ENCODE data around the gene LY86. TPM values are rescaled to one million over a fixed set of nuclear protein-coding genes. Genes with fewer than 3 reads are reported as not detected.

Gene LY86
- polyA plus RNA-seq: 10 to 100 TPM in 2 of 3 donors, 1 to 10 TPM in 1; 3.2 to 26.3 (median 17.1) TPM

DNA sequence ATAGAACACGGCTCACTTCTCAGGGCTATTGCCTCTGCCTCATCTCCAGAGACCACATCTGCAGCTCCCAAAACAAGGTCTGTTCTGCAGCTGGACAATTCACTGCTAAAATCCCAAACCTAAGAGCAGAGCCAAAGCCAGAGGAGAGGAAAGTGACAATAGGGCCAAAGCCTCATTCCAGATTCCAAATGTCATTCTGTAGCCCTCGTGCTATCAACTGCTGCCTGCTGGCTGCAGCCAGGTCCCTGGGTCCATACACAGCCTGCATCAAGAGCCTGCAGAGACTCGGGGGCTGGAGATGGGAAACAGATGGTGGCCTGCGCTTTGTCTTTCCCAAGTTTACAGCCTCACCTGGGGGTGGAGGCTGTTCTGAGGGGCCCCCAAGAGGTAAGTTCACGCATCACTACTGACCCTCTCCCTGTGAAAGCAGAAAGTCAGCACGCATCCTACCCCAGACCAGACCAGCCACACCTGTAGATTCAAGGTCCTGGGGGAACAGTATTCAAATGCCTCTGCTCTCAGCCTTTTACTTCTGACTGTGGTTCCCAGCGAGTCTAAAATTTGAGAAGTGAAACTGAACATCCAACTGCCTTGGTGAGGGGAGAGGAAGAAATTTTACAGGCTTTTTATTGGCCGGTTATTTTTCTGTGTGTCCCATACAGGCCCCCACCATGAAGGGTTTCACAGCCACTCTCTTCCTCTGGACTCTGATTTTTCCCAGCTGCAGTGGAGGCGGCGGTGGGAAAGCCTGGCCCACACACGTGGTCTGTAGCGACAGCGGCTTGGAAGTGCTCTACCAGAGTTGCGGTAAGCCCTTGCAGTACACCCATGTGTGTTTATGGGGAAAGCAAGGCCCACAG, at the start of gene LY86:
Gene LY86 (plus strand): TSS at position 657 of the 860 bp plus-strand sequence. CDS start 15 bp downstream, at position 672.
- peaks cover 0 to 6% (median 5%) of the 10 kb centered on the region in 3 donors for H3K27me3 Mint-ChIP-seq (ENCODE audit: low read depth in 3 of 3)
- peak within 1 kb of the TSS in 4 of 5 donors; percentile 40 to 59 (median 56) for H3K4me3 Mint-ChIP-seq
- no peaks in the 10 kb centered on the region for H3K9me3 Mint-ChIP-seq
- H3K27ac Mint-ChIP-seq: peak within 1 kb of the TSS in 5 of 6 donors; percentile 45 to 82 (median 61)
- H3K36me3 Mint-ChIP-seq: no peaks in the 10 kb centered on the region
- DNase-seq: no peak
- H3K4me1 Mint-ChIP-seq: peaks cover 35 to 59% of the 10 kb centered on the region in 2 donors

DNA sequence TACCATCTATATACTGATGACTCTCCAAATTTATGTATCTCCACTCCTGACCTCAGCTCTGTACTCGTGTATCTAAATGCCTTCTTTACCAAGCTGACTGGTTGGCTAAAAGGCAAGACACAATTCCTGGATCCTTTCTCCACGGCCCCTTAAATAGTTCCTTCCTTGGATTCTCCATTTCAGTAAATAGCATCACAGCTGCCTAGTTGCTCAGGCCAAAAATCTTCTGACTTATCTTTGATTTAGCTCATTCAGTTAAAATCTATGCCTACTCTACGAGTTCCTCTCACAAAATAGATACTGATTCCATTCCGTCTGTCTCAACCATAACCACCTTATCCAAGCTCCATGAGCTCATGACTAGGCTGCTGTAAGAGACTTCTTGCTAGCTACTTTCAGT, 49.5 kb upstream of the LY86 start:
- peaks cover 0 to 6% of the 10 kb centered on the region in 2 donors for H3K4me1 Mint-ChIP-seq
- no peaks in the 10 kb centered on the region for H3K36me3 Mint-ChIP-seq
- H3K4me3 Mint-ChIP-seq: no peak overlapping the region
- no peak for DNase-seq
- no peak overlapping the region for H3K27ac Mint-ChIP-seq
- H3K9me3 Mint-ChIP-seq: peaks cover 0 to 7% (median 0%) of the 10 kb centered on the region in 6 donors
- H3K27me3 Mint-ChIP-seq (ENCODE audit: low read depth in 3 of 3): peaks cover 12 to 20% (median 14%) of the 10 kb centered on the region in 3 donors

DNA sequence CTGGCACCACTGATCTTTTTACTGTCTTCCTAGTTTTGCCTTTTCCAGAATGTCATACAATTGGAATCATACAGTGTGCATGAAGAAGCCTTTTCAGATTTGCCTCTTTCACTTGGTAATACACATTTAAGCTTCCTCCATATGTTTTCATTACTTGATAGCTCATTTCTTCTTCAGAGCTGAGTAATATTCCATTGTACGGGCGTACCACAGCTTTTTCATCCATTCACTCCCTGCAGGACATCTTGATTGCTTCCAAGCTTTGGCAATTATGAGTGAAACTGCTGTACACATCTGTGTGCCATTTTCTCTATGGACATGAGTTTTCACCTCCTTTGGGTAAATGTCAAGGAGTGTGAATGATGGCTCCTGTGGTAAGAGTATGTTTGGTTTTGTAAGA, 46.2 kb upstream of the LY86 start:
- Mint-ChIP-seq H3K27me3 (ENCODE audit: low read depth in 3 of 3) (peaks cover 20 to 25% (median 24%) of the 10 kb centered on the region in 3 donors), H3K4me3 (no peak overlapping the region), H3K27ac (no peak overlapping the region), H3K9me3 (peaks cover 0 to 5% (median 0%) of the 10 kb centered on the region in 6 donors), H3K36me3 (no peaks in the 10 kb centered on the region), H3K4me1 (peaks cover 4 to 12% of the 10 kb centered on the region in 2 donors)
- DNase-seq: no peak

DNA sequence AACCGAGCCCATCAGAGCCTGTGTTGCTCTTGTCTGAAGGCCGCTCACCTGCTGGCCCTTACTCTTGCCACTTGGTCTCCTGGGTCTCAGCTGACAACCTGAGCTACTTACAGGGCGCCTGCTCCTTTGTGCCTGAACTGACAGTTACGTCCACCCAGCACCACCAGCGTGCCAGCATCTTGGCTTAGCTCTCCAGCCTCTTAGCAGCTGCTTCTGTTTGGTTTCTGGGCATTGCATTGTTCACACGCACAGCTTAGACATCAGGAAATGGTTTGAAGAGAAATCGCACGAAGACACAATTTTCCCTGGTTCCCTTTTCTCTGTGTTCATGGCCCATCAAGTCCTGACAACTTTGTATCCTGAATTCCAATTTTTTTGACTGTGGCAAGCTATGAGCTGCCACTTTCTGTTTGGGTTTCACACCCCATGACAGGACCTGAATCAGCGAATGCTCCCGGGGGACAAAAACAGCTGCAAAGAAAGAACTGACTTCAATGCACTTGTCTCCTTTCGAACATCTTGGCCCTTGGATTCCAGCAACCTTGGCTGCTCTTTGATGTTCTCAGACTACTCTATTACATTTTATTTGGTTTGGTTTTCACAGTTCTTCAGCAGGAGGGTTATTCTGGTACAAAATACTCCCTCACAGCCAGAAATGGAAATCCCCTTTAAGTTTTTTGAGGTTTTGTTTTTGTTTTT, 45.2 kb upstream of the LY86 start:
- no peak overlapping the region for H3K27ac Mint-ChIP-seq
- no peaks in the 10 kb centered on the region for H3K36me3 Mint-ChIP-seq
- no peak for DNase-seq
- peaks cover 0 to 5% (median 0%) of the 10 kb centered on the region in 6 donors for H3K9me3 Mint-ChIP-seq
- no peak overlapping the region for H3K4me3 Mint-ChIP-seq
- peaks cover 4 to 12% of the 10 kb centered on the region in 2 donors for H3K4me1 Mint-ChIP-seq
- H3K27me3 Mint-ChIP-seq (ENCODE audit: low read depth in 3 of 3): peaks cover 22 to 31% (median 31%) of the 10 kb centered on the region in 3 donors

GRCh38 chr6:6545616-6546317, 42.8 kb upstream of the LY86 start:
- no peaks in the 10 kb centered on the region for H3K36me3 Mint-ChIP-seq
- H3K27me3 Mint-ChIP-seq (ENCODE audit: low read depth in 3 of 3): peaks cover 24 to 31% (median 26%) of the 10 kb centered on the region in 3 donors
- H3K27ac Mint-ChIP-seq: no peak overlapping the region
- peaks cover 4 to 12% of the 10 kb centered on the region in 2 donors for H3K4me1 Mint-ChIP-seq
- peaks cover 0 to 2% (median 0%) of the 10 kb centered on the region in 6 donors for H3K9me3 Mint-ChIP-seq
- DNase-seq: no peak
- peak overlapping the region in 2 of 5 donors; percentile 27 to 41 for H3K4me3 Mint-ChIP-seq

DNA sequence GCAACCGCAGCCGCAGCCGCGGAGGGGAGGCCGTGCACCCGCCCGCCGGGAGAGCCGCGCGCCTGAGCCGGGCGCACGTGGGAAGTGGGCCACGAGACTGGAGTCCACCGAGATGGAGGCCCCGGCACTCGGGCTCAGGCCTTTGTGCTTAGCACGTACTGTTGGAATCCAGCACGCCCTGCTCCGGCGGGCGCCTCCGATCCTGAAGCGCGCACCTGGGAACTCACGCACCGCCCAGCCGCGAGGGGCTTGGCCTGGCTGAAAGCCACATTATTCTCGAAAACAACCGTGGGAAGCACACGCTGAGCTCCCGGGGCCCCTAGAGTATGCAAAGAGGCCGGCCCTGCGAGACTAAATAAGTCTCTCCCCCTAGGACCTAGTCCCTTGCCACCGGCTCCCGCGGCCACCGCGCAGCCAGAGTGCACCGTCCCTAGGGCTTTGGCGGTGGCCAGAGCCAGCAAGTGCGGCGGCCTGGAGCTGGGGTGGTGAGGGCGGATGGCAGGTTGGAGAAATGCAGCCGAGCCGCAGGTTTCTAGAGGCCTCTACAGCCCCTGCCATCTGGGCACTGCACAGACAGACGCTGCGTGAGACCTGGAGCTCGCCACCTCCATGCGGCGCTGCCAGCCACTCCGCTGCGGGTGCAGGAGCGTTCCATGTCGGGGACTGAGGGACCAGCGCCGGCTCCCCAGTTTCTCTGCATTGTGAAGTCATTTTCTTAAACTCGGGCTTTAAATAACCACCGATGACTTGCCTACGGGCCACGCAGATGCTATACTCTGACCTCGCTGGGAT, 42.0 kb upstream of the LY86 start:
- H3K36me3 Mint-ChIP-seq: no peaks in the 10 kb centered on the region
- peak in 2 of 3 donors; percentile 8 to 16 for DNase-seq

DNA sequence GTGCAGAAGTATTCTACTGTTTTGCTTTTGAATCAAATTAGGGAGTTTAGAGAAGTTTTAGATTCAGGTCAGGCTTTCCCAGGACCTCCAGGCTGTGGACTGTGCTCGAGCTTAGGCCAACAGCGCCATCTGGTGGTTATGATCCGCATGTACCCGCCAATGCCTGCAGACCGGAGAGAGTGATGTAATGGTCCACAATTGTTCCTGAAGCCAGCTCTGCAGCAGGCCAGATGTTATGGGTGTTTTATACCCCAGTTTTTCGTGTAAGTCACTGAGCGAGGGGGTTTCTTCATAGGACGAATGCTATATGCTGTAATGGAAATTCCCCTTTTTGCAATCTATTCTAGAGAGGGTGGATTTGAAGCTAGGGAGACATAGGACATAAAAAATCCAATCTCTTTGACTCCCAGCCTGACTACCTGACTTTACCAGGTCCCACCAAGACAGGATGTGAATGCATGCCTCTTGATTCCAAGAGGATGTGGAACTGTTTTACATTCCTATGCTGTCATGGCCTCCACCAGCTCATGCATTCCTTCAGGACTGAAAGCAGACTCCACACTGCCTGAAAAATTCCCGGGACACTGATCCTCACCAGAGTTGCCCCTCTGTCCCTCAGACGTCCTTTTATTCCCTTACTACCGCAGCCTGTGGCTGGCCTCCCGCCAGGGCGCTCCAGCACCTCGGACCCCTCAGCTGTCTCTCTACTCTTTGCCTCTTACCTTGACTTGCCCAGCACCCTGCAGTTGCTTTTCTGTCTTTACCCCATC, 41.2 kb upstream of the LY86 start:
- Mint-ChIP-seq H3K4me3 (peak overlapping the region; percentile 66 to 82 (median 67)), H3K36me3 (no peaks in the 10 kb centered on the region), H3K4me1 (peaks cover 4 to 12% of the 10 kb centered on the region in 2 donors), H3K9me3 (peaks cover 0 to 2% (median 0%) of the 10 kb centered on the region in 6 donors), H3K27ac (no peak overlapping the region), H3K27me3 (ENCODE audit: low read depth in 3 of 3) (peaks cover 21 to 31% (median 21%) of the 10 kb centered on the region in 3 donors)
- DNase-seq: peak; percentile 66 to 73 (median 69)

More for the DNA sequence above, 42.0 kb upstream of the LY86 start:
- Mint-ChIP-seq H3K27me3 (ENCODE audit: low read depth in 3 of 3) (peaks cover 21 to 31% (median 26%) of the 10 kb centered on the region in 3 donors), H3K9me3 (peaks cover 0 to 2% (median 0%) of the 10 kb centered on the region in 6 donors), H3K4me3 (peak overlapping the region; percentile 66 to 82 (median 67)), H3K4me1 (peaks cover 4 to 12% of the 10 kb centered on the region in 2 donors), H3K27ac (no peak overlapping the region)

DNA sequence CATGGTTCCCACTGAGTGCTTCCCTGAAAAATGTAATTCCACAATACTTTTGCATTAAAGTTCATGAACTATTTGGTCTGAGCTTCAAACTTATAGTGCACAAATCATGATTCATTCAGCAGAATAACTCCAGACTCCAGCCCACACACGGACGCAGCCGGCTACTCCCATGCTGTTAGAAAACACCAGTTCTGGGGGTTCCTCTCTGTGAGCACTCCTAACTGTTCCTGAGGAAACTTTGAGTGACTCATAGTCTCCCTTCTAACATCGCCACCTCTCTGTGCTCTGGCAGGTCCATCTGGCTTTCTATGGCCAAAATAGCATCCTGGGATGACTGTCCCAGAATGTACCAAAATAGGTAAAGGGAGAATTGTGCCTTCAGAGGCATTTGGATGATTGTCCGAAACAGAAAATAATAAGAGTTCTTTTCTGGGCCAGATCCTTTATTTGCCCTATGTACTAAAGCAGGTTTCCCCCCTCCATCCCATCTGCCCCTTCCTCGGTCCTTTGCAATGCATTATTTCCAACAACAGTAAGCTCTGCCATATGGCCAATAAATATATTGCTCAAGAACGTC, 32.3 kb upstream of the LY86 start:
- Mint-ChIP-seq H3K27ac (no peak overlapping the region), H3K9me3 (no peaks in the 10 kb centered on the region), H3K27me3 (ENCODE audit: low read depth in 3 of 3) (peaks cover 2 to 8% (median 2%) of the 10 kb centered on the region in 3 donors), H3K4me1 (no peaks in the 10 kb centered on the region), H3K36me3 (no peaks in the 10 kb centered on the region), H3K4me3 (no peak overlapping the region)
- no peak for DNase-seq

DNA sequence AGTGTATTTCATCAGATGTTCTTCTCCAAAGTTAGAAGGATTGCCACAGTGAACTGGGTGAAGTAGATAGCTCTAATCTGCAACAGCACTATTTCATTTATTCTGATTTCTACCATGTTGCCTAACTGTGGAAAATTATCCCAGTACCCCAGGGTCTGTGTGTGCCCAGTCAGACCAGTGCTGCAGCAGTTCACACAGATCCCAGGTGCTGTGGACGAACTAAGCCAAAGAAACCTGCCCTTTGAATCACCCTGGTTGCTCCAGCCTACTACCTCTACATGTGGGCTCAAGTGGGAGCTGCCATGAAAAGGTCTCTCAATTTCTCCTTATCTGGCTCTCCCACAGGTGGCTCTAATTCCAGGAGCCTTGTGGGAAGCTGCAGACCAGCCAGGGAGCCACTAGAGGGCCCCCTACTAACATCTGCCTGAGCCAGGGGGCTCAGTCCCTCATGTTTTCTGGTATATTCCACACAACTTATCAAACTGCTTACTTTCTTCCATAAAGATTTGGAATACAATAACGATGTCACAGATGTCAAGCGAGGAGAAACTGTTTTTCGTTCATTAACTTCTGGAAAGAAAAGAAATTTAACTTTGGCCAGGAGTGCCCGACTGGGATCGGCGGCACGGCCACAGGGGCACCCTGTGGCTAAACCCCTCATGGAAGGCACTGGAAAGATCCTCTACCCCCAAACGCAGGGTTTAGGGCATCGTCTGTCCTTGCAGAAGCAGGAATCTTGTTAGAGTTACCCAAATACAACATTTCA, 31.6 kb upstream of the LY86 start:
- no peaks in the 10 kb centered on the region for H3K36me3 Mint-ChIP-seq
- H3K27ac Mint-ChIP-seq: no peak overlapping the region
- no peaks in the 10 kb centered on the region for H3K4me1 Mint-ChIP-seq
- H3K4me3 Mint-ChIP-seq: no peak overlapping the region
- no peaks in the 10 kb centered on the region for H3K9me3 Mint-ChIP-seq
- DNase-seq: peak; percentile 16 to 35 (median 20)
- H3K27me3 Mint-ChIP-seq (ENCODE audit: low read depth in 3 of 3): peaks cover 2 to 8% (median 4%) of the 10 kb centered on the region in 3 donors

- H3K9me3 Mint-ChIP-seq: no peaks in the 10 kb centered on the region
- peaks cover 2 to 6% (median 4%) of the 10 kb centered on the region in 3 donors for H3K27me3 Mint-ChIP-seq (ENCODE audit: low read depth in 3 of 3)
- DNase-seq: no peak
- H3K4me1 Mint-ChIP-seq: no peaks in the 10 kb centered on the region
- H3K36me3 Mint-ChIP-seq: no peaks in the 10 kb centered on the region
- H3K27ac Mint-ChIP-seq: no peak overlapping the region
- H3K4me3 Mint-ChIP-seq: no peak overlapping the region
These were observed 31.0 kb upstream of the LY86 start for GRCh38 chr6:6557504-6557839.

GRCh38 chr6:6557886-6558285, 30.6 kb upstream of the LY86 start:
- Mint-ChIP-seq H3K27ac (no peak overlapping the region), H3K27me3 (ENCODE audit: low read depth in 3 of 3) (peaks cover 2 to 4% (median 3%) of the 10 kb centered on the region in 3 donors), H3K4me1 (no peaks in the 10 kb centered on the region), H3K36me3 (no peaks in the 10 kb centered on the region), H3K9me3 (no peaks in the 10 kb centered on the region), H3K4me3 (no peak overlapping the region)
- no peak for DNase-seq

All from immature natural killer cell (primary cell).